HUES64 (cell line): ENCODE measurements around the gene AGPAT1.
"Not testable (repeated sequence)": the region's sequence is repeated elsewhere in the genome, so short reads cannot be mapped to it uniquely, and the experiment has no call there.

ENCODE experiments used
- H3K27ac ChIP-seq: 2 replicates; pipeline ENCODE4 v1.7.0; 2013; ENCODE audit warnings: low read depth, low read length, inconsistent platforms
- H3K27me3 ChIP-seq: 2 replicates; pipeline ENCODE4 v1.6.1; 2013; ENCODE audit warnings: mild to moderate bottlenecking, low read length; ENCODE audit not compliant: insufficient read depth
- H3K36me3 ChIP-seq: 2 replicates; pipeline ENCODE4 v1.6.1; 2013; ENCODE audit warnings: mild to moderate bottlenecking, low read length; ENCODE audit not compliant: insufficient read depth
- H3K4me1 ChIP-seq: 2 replicates; pipeline ENCODE4 v1.6.1; 2013; ENCODE audit warnings: mild to moderate bottlenecking, low read length, moderate library complexity; ENCODE audit not compliant: insufficient read depth
- H3K4me3 ChIP-seq: 2 replicates; pipeline ENCODE4 v1.5.1; 2013; ENCODE audit warnings: mild to moderate bottlenecking, low read length, moderate library complexity
- H3K9ac ChIP-seq: 2 replicates; pipeline ENCODE4 v1.6.1; 2013; ENCODE audit warnings: mild to moderate bottlenecking, low read depth, low read length
- H3K9me3 ChIP-seq: 2 replicates; pipeline ENCODE4 v1.6.1; 2013; ENCODE audit warnings: low read depth, low read length; ENCODE audit not compliant: insufficient read depth
- WGBS: fragments of 150-250, 120-280 bp; methylation state at CpG from one replicate; pipeline ENCODE4 v1.1.7; 2013; ENCODE audit warnings: missing lambda C conversion rate; 5-methylcytosine and 5-hydroxymethylcytosine counted together

Gene AGPAT1

GRCh38 chr6:32151181-32151862 is 24.6 kb downstream of the AGPAT1 start:
- 34% methylated on average over 8 of the region's 8 CpGs for WGBS

GRCh38 chr6:32149932-32150870 is 25.7 kb downstream of the AGPAT1 start:
- Histone ChIP-seq H3K4me3 (peak overlapping the region; percentile 47), H3K9ac (no peak overlapping the region), H3K27ac (no peak overlapping the region), H3K9me3 (no peaks in the 10 kb centered on the region), H3K36me3 (no peaks in the 10 kb centered on the region), H3K27me3 (peaks cover 24% of the 10 kb centered on the region), H3K4me1 (peaks cover 19% of the 10 kb centered on the region)
- WGBS = 52% methylated on average over 55 of the region's 55 CpGs

More at GRCh38 chr6:32151181-32151862, 24.6 kb downstream of the AGPAT1 start:
- no peaks in the 10 kb centered on the region for H3K9me3 ChIP-seq
- H3K4me1 ChIP-seq = peaks cover 14% of the 10 kb centered on the region
- peaks cover 5% of the 10 kb centered on the region for H3K36me3 ChIP-seq
- H3K27me3 ChIP-seq = peaks cover 24% of the 10 kb centered on the region
- H3K27ac ChIP-seq = no peak overlapping the region
- no peak overlapping the region for H3K9ac ChIP-seq
- no peak overlapping the region; the same call in none of the 2 replicates for H3K4me3 ChIP-seq

DNA sequence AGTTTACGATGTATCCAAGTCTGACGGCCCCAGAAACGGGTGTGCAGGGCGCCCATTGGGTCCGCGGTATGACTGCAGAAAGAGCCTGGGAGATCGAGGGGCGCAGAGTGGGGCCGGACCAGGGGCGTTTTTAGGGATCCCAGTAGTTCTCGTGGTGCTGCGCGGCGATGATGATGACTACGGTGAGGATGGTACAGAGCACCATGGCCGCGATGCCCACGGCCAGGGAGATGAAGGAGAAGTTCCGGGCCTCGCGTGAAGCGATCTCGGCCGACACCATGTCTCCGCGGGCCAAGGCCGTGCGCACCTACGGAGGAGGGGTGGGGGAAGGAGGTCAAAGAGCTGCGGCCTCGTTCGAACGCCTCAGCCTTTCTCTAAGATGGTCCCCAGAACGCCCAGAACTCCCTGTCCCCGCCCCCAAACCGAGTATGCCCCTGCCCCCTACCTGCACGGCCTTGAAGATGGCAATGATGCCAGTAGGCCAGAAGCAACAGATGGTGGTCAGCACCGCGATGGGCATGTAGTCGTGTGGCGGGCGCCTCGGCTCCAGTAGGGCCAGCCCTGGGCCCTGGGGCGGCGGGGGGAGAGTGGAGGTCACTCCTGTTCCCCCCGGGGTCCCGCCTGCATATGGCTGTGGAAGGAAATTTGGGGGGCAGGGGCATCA is 26.7 kb downstream of the AGPAT1 start:
- H3K36me3 ChIP-seq = no peaks in the 10 kb centered on the region
- no peak overlapping the region for H3K27ac ChIP-seq
- H3K4me1 ChIP-seq = peaks cover 19% of the 10 kb centered on the region
- 95% methylated on average over 47 of the region's 47 CpGs for WGBS
- H3K27me3 ChIP-seq = peaks cover 24% of the 10 kb centered on the region
- no peak overlapping the region for H3K9ac ChIP-seq
- H3K9me3 ChIP-seq = no peaks in the 10 kb centered on the region
- H3K4me3 ChIP-seq = no peak overlapping the region

DNA sequence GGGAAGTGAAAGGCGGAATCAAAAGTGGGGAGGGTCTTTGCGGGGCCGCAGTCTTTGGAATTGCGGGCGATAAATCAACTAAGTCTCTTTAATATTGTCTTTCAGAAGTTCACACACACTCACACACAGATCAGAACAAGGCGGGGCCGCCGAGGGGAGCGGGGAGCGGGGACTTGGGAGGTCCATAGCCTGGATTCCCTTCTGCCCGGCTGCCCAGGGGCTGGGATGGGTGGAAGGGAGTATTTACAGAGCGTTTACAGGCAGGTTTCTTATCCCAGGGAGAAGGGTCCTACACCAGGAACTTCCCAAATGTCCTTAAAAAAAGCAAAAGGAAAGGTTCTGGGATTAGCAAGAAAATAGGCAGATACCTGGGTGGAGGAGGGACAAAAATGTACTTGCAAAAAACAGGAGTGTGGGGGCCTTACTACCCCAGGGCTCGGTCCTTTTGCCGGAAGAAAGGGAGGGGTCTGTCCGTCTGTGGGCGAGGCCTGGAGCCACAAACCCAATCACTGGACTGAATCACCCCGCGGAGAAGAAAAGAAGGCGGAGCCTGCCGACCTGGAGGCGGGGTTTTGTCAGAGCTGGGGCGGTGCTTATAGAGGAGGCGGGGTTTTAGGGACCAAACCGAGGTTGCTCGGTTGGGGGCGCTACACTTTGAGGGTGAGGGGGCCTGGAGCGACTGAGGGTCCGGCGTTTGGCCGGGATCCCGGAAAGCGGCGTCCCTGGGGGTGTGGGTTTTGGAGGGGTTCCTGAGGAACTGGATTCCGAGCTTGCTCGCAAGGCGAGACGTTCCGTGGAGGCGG is 27.4 kb downstream of the AGPAT1 start:
- Histone ChIP-seq H3K9me3 (no peaks in the 10 kb centered on the region), H3K4me3 (peak overlapping the region; percentile 31; the same call in 1 of the 2 replicates), H3K9ac (no peak overlapping the region), H3K27ac (no peak overlapping the region), H3K4me1 (peaks cover 19% of the 10 kb centered on the region), H3K36me3 (no peaks in the 10 kb centered on the region), H3K27me3 (peaks cover 24% of the 10 kb centered on the region)
- 89% methylated on average over 38 of the region's 39 CpGs for WGBS

DNA sequence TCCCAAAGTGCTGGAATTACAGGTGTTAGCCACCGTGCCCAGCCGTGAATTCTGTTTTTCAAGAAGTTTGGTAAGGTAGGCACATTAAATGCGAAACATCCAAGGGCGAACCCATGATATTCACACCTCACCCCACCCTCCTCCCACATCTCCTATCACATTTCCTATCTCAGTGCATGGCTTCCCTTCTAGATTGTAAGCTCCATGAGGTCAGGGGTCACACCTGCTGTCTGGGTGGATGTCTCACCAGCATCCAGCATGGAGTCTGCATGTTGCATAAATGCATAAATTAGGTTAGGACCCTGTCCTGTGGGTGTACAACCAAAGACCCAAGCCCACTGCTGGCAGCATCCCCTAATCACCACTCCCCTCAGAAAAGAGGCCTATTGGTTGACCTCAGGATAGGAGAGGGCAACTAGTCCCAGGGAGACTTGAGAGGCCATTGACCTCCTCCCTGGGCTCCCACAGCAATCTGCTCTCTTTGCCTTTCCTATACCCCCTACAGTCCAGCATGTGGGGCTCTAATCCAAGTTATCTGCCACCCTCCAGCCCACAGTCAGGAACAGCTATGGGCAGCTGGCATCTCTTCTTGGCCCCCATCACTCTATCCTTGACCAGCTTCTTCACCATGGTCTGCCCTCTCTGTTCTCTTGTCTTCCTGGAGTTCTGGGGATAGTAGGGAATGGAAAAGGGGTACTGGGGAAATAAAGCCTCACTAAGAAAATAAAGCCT is 28.3 kb downstream of the AGPAT1 start:
- peaks cover 24% of the 10 kb centered on the region for H3K27me3 ChIP-seq
- peaks cover 18% of the 10 kb centered on the region for H3K4me1 ChIP-seq
- H3K36me3 ChIP-seq = no peaks in the 10 kb centered on the region
- H3K27ac ChIP-seq = no peak overlapping the region
- no peak overlapping the region for H3K9ac ChIP-seq
- H3K9me3 ChIP-seq = no peaks in the 10 kb centered on the region
- 98% methylated on average over 4 of the region's 4 CpGs for WGBS
- H3K4me3 ChIP-seq = no peak overlapping the region

DNA sequence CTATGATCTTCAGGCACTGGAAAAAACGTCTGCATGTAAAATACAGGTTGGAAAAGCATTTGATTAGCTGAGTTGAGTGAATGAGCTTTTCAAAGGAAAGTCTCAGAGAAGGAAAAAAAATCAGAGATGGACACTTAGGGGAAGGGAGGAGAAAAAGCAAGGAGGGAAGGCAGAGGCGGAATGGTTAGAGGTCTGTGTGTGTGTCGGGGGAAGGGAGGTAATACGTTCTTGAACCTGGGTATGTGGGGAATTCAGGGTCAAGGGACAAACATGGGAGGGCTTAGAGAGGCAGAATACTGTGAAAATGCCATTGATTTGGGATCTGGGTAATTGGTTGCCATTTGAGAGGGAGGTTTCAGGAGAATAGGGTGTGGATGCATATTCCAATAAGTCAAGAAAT is 29.2 kb downstream of the AGPAT1 start:
- no peak overlapping the region for H3K27ac ChIP-seq
- H3K4me3 ChIP-seq = no peak overlapping the region; the same call in 1 of the 2 replicates
- H3K4me1 ChIP-seq = peaks cover 11% of the 10 kb centered on the region; the same call in 1 of the 2 replicates
- peak overlapping the region; percentile 24; the same call in 1 of the 2 replicates for H3K9ac ChIP-seq
- H3K36me3 ChIP-seq = no peaks in the 10 kb centered on the region
- WGBS = 39% methylated on average over 4 of the region's 4 CpGs
- no peaks in the 10 kb centered on the region for H3K9me3 ChIP-seq
- H3K27me3 ChIP-seq = peaks cover 17% of the 10 kb centered on the region

DNA sequence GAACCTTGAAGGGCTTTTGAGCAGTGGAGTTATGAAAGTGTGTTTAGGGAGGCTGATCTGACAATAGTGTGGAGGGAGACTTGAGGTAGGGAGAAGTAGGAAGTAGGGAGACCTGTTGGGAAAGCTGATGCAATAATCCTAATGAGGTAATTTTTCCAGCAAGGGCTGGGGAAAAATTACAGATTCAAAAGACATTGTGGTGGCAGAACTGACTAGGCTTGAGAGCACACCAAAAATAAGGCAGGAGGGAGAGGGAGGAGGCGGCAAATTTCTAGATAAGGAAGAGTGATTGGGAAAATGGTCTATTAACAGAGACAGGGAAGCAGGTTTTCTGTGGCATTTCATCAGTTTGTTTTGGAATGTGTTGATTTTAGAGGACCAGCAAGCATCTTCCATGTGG is 29.6 kb downstream of the AGPAT1 start:
- no peaks in the 10 kb centered on the region for H3K9me3 ChIP-seq
- WGBS = 77% methylated on average over 1 of the region's 1 CpG
- peak overlapping the region; percentile 24; the same call in 1 of the 2 replicates for H3K9ac ChIP-seq
- no peaks in the 10 kb centered on the region for H3K36me3 ChIP-seq
- H3K27me3 ChIP-seq = peaks cover 15% of the 10 kb centered on the region
- H3K4me1 ChIP-seq = peaks cover 11% of the 10 kb centered on the region; the same call in 1 of the 2 replicates
- no peak overlapping the region; the same call in 1 of the 2 replicates for H3K4me3 ChIP-seq
- no peak overlapping the region for H3K27ac ChIP-seq

DNA sequence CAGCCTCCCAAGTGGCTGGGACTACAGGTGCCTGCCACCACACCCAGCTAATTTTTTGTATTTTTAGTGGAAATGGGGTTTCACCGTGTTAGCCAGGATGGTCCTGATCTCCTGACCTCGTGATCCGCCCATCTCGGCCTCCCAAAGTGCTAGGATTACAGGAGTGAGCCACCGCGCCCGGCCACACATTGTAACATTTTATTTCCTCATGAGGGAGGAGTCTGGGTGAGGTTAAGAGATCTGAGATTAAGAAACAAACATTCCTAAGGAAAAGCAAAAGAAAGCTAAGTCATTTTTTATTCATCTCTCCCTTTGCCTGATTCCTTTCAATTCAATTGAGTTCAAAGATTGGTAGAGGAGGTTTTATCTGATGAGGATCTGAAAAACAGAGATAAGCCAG is 31.6 kb downstream of the AGPAT1 start:
- not testable (repeated sequence) for H3K9me3 ChIP-seq, H3K27me3 ChIP-seq, H3K27ac ChIP-seq, H3K9ac ChIP-seq, H3K4me3 ChIP-seq, H3K36me3 ChIP-seq
- WGBS = 86% methylated on average over 7 of the region's 7 CpGs
- peaks cover 11% of the 10 kb centered on the region; the same call in 1 of the 2 replicates for H3K4me1 ChIP-seq

- WGBS = 80% methylated on average over 5 of the region's 5 CpGs
- Histone ChIP-seq H3K27ac (no peak overlapping the region), H3K36me3 (no peaks in the 10 kb centered on the region)
Observed at GRCh38 chr6:32140420-32141046, 35.4 kb downstream of the AGPAT1 start.

More at GRCh38 chr6:32140420-32141046, 35.4 kb downstream of the AGPAT1 start:
- no peaks in the 10 kb centered on the region for H3K9me3 ChIP-seq
- no peak overlapping the region for H3K9ac ChIP-seq
- no peaks in the 10 kb centered on the region for H3K4me1 ChIP-seq
- no peaks in the 10 kb centered on the region for H3K27me3 ChIP-seq
- no peak overlapping the region for H3K4me3 ChIP-seq
